GM12878 (cell line): ENCODE results near the gene PCDHGA8. TPM values are rescaled to one million over a fixed set of nuclear protein-coding genes. Genes with fewer than 3 reads are reported as not detected.
"Not testable (repeated sequence)": the region's sequence is repeated elsewhere in the genome, so short reads cannot be mapped to it uniquely, and the experiment has no call there.

Source experiments
- ATAC-seq: fragments of 200-7000 bp; cut with Tn5 transposase; 3 replicates; pipeline ENCODE4 v1.9.1; 2020; ENCODE audit warnings: mild to moderate bottlenecking, moderate library complexity
- BruUV-seq: library from RNA; stranded (reverse); fragments of 400-500 nt; replicated peaks from 2 replicates; lab custom pipeline; 2021; lab: Mats Ljungman, UMichigan
- CTCF ChIA-PET: fragments of 300-600 bp; sonication (Branson Sonifier 250); formaldehyde crosslinking; extraction: SDS; loops from one replicate; lab custom pipeline; 2021; ENCODE audit warnings: inconsistent platforms; lab: Yijun Ruan, JAX
- POLR2A ChIA-PET: fragments of 350-600 bp; formaldehyde crosslinking; extraction: SDS; loops from one replicate; lab custom pipeline; 2021; ENCODE audit warnings: inconsistent platforms; lab: Charles Lee
- RAD21 ChIA-PET: fragments of 300-600 bp; sonication (Branson Sonifier 250); formaldehyde crosslinking; loops from one replicate; lab custom pipeline; 2023; ENCODE audit warnings: antibody characterized with exemption; ENCODE audit not compliant: unreplicated experiment; lab: Charles Lee
- SMC1A ChIA-PET: fragments of 300-600 bp; sonication (Branson Sonifier 250); formaldehyde crosslinking; loops from one replicate; lab custom pipeline; 2023; ENCODE audit not compliant: unreplicated experiment, uncharacterized antibody; lab: Charles Lee
- DNase-seq: peaks from one replicate; pipeline ENCODE4 v3.0.0-alpha.2; 2011; ENCODE audit warnings: low read depth, low spot score
- FAIRE-seq: peaks from 3 replicates; lab custom pipeline; 2011; peaks lifted over from hg19 to GRCh38; lab: Jason Lieb, UNC
- H2AFZ ChIP-seq: 2 replicates; pipeline ENCODE4 v1.6.0; 2011; ENCODE audit warnings: low read depth, low read length, control low read depth; ENCODE audit not compliant: control insufficient read depth
- H3K27ac ChIP-seq: 2 replicates; pipeline ENCODE4 v1.5.1; 2011; ENCODE audit warnings: control low read depth; ENCODE audit not compliant: control insufficient read depth, insufficient read depth
- H3K27me3 ChIP-seq, 2 experiments: replicated peaks in 1 of 2; 2 replicates each; pipeline versions ENCODE4 v1.6.0 to v1.6.1; 2011; ENCODE audit warnings: low read length in 1 of 2; ENCODE audit not compliant: control insufficient read depth in 2 of 2, insufficient read depth in 2 of 2
- H3K36me3 ChIP-seq, 2 experiments: 2 replicates each; pipeline ENCODE4 v1.5.1; 2011; ENCODE audit warnings: low read length in 1 of 2; ENCODE audit not compliant: control insufficient read depth in 2 of 2, insufficient read depth in 2 of 2
- H3K4me1 ChIP-seq: 2 replicates; pipeline ENCODE4 v1.6.1; 2011; ENCODE audit warnings: mild to moderate bottlenecking, low read length, moderate library complexity, mixed read lengths; ENCODE audit not compliant: control insufficient read depth, insufficient read depth
- H3K4me2 ChIP-seq: 2 replicates; pipeline ENCODE4 v1.6.0; 2011; ENCODE audit warnings: control low read depth; ENCODE audit not compliant: control insufficient read depth, insufficient read depth
- H3K4me3 ChIP-seq: fragments of 200-600 bp; sonication (generic); 2 replicates; pipeline ENCODE4 v1.5.1; 2016
- H3K79me2 ChIP-seq: 2 replicates; pipeline ENCODE4 v1.6.0; 2011; ENCODE audit warnings: low read length; ENCODE audit not compliant: control insufficient read depth, insufficient read depth
- H3K9ac ChIP-seq: 2 replicates; pipeline ENCODE4 v1.8.0; 2011; ENCODE audit warnings: low read length, control low read depth, mixed read lengths; ENCODE audit not compliant: control insufficient read depth, insufficient read depth
- H3K9me3 ChIP-seq: replicated peaks from 3 replicates; pipeline ENCODE4 v1.5.1; 2011; ENCODE audit warnings: mild to moderate bottlenecking, low read length; ENCODE audit not compliant: control insufficient read depth, insufficient read depth
- H4K20me1 ChIP-seq: 2 replicates; pipeline ENCODE4 v1.6.0; 2011; ENCODE audit not compliant: control insufficient read depth, insufficient read depth
- ATF2 ChIP-seq: IDR thresholded peaks from 2 replicates; pipeline ENCODE4 v1.6.1; 2012; ENCODE audit warnings: low read length, inconsistent platforms
- BCL3 ChIP-seq: IDR thresholded peaks from 2 replicates; pipeline ENCODE4 v1.6.1; 2011; ENCODE audit warnings: borderline replicate concordance, low read depth, mild to moderate bottlenecking, moderate library complexity, low read length; ENCODE audit not compliant: insufficient read depth, poor library complexity, severe bottlenecking
- EGR1 ChIP-seq, 2 experiments: IDR thresholded peaks; 1 replicate in 1 of 2; 2 replicates in 1 of 2; pipeline ENCODE4 v1.6.1; 2011 to 2012; ENCODE audit warnings: low read depth in 2 of 2, low read length in 2 of 2, borderline replicate concordance in 1 of 2, mild to moderate bottlenecking in 1 of 2, moderate library complexity in 1 of 2
- HCFC1 ChIP-seq: fragments of 150-350 bp; IDR thresholded peaks from 2 replicates; pipeline ENCODE4 v1.6.1; 2014; ENCODE audit warnings: low read length
- RBBP5 ChIP-seq: fragments of 200-600 bp; sonication (generic); conservative IDR thresholded peaks from 2 replicates; pipeline ENCODE4 v1.6.1; 2016
- WGBS: methylation state at CpG from one replicate; pipeline ENCODE4 v1.1.6; 2016; ENCODE audit warnings: low lambda C conversion rate; ENCODE audit not compliant: insufficient replicate concordance, insufficient coverage; ENCODE audit errors: missing lambda C conversion rate; 5-methylcytosine and 5-hydroxymethylcytosine counted together
- in situ Hi-C: fragments of 300-500 bp; cut with MboI; formaldehyde crosslinking; loops from 9 replicates; pipeline ENCODE4 v1.14.3; 2018; ENCODE audit warnings: mixed read lengths
- intact Hi-C: fragments of 100-400 bp; cut with micrococcal nuclease; formaldehyde crosslinking; loops from one replicate; pipeline ENCODE4 v1.14.2; 2022; ENCODE audit not compliant: unreplicated experiment
- polyA plus RNA-seq, 11 experiments: library from polyadenylated mRNA; depleted of rRNA in 4 of 11; unstranded in 6 of 11; stranded (reverse) in 5 of 11; fragments of >200 nt; fragmentation: Nextera tagmentation in 4 of 11; fragmentation: Illumina TruSeq in 1 of 11; extraction: Ambion mirVana in 4 of 11; extraction: Trizol in 1 of 11; gene quantifications; 1 replicate in 1 of 11; 2 replicates in 10 of 11; pipeline versions ENCODE4 v1.2.1 to v1.2.3, GENCODE V29; 2011 to 2016; ENCODE audit warnings: inconsistent platforms in 2 of 11, missing spikeins in 2 of 11, low read depth in 1 of 11
- total RNA-seq, 4 experiments: library from RNA; depleted of rRNA in 3 of 4; stranded (reverse); fragments of >200 nt in 3 of 4; fragmentation: Illumina TruSeq in 1 of 4; extraction: Trizol in 1 of 4; gene quantifications; 2 replicates each; pipeline versions ENCODE4 v1.2.1 to v1.2.3, GENCODE V29; 2013 to 2021

Gene PCDHGA8
- total and polyA plus RNA-seq, 10 of the 15 experiments (the other 5 are each of a cell fraction or from before 2014, with no cell fraction given) = 0.01 to 0.04 TPM; not detected in 8

- WGBS = 61% methylated on average over 37 of the region's 37 CpGs
- RAD21 ChIA-PET = interaction anchor here (1.1 to 1.9 kb wide), 5 partner anchors 10 to 82 kb away, joined by 3 to 16 read pairs (median 8); partner anchors contain the start of genes PCDHGA11, PCDHGB3 and PCDHGC5
- no peaks in the 10 kb centered on the region for H3K27me3 ChIP-seq
- no peak overlapping the region for H3K27ac ChIP-seq
- no TSS peak for BruUV-seq
- H3K9ac ChIP-seq = no peak overlapping the region
- peak overlapping the region; percentile 81; the same call in 1 of the 2 replicates for H2AFZ ChIP-seq
- in situ Hi-C loops (no loop called here), intact Hi-C loops (no loop called here)
- peak overlapping the region; percentile 43 for H3K4me2 ChIP-seq
- no peaks in the 10 kb centered on the region for H3K79me2 ChIP-seq
- POLR2A ChIA-PET = no interaction called here
- SMC1A ChIA-PET = interaction anchor here (0.9 to 2.8 kb wide), 10 partner anchors 44 to 132 kb away, joined by 3 to 20 read pairs (median 7); partner anchors contain the start of genes PCDHGB3 and PCDHGC3
- peak; percentile 56 for ATAC-seq
- TF ChIP-seq RBBP5 (no peak), HCFC1 (no peak), BCL3 (no peak), ATF2 (no peak), EGR1 (IDR thresholded peaks at IDR 0.05; ENCODE audit: borderline replicate concordance in 1 of 2, low read depth in 2 of 2, low read length in 2 of 2) (no peak)
- no peaks in the 10 kb centered on the region; the same call in 1 of the 2 replicates for H3K4me1 ChIP-seq
- FAIRE-seq = no peak
- H3K9me3 ChIP-seq = peaks cover 18% of the 10 kb centered on the region; the same call in 2 of the 3 replicates
- no peaks in the 10 kb centered on the region for H4K20me1 ChIP-seq
- no peaks in the 10 kb centered on the region for H3K36me3 ChIP-seq
- CTCF ChIA-PET = interaction anchor here (1.1 to 4.2 kb wide), 15 partner anchors 8 to 132 kb away, joined by 3 to 61 read pairs (median 15); partner anchors contain the start of genes PCDHGA10, PCDHGA11, PCDHGB3 and PCDHGB7
- DNase-seq = no peak
- no peak overlapping the region for H3K4me3 ChIP-seq
Measured at GRCh38 chr5:141431286-141431685, 38.9 kb downstream of the PCDHGA8 start.

GRCh38 chr5:141432308-141432707, 39.9 kb downstream of the PCDHGA8 start:
- ATAC-seq, H3K4me3 ChIP-seq, H3K27ac ChIP-seq, H4K20me1 ChIP-seq, H3K9ac ChIP-seq, BruUV-seq, POLR2A ChIA-PET, intact Hi-C loops, in situ Hi-C loops, H3K79me2 ChIP-seq, H3K4me2 ChIP-seq, H3K4me1 ChIP-seq, H2AFZ ChIP-seq, H3K27me3 ChIP-seq, H3K36me3 ChIP-seq, RAD21 ChIA-PET, FAIRE-seq, DNase-seq: not testable (repeated sequence)
- WGBS = 99% methylated on average over 16 of the region's 38 CpGs
- ChIA-PET CTCF (interaction anchor here (2.6 to 2.9 kb wide), 2 partner anchors 11 to 131 kb away, joined by 36 to 46 read pairs; partner anchors contain the start of gene PCDHGA11), SMC1A (interaction anchor here (0.6 kb wide), 1 partner anchor 92 kb away, joined by 3 read pairs; no protein-coding TSS in a partner anchor)
- peaks cover 16% of the 10 kb centered on the region; the same call in 2 of the 3 replicates for H3K9me3 ChIP-seq

DNA sequence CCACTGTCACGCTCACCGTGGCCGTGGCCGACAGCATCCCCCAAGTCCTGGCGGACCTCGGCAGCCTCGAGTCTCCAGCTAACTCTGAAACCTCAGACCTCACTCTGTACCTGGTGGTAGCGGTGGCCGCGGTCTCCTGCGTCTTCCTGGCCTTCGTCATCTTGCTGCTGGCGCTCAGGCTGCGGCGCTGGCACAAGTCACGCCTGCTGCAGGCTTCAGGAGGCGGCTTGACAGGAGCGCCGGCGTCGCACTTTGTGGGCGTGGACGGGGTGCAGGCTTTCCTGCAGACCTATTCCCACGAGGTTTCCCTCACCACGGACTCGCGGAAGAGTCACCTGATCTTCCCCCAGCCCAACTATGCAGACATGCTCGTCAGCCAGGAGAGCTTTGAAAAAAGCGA, 40.3 kb downstream of the PCDHGA8 start:
- WGBS = 80% methylated on average over 22 of the region's 29 CpGs
- POLR2A ChIA-PET, ATAC-seq, SMC1A ChIA-PET, in situ Hi-C loops, FAIRE-seq, H3K27me3 ChIP-seq, H3K79me2 ChIP-seq, RAD21 ChIA-PET, intact Hi-C loops, H4K20me1 ChIP-seq, BruUV-seq, H3K4me3 ChIP-seq, H3K4me2 ChIP-seq, H3K27ac ChIP-seq, H3K9ac ChIP-seq, H2AFZ ChIP-seq, DNase-seq, CTCF ChIA-PET, H3K4me1 ChIP-seq, H3K36me3 ChIP-seq: not testable (repeated sequence)
- H3K9me3 ChIP-seq = peaks cover 13% of the 10 kb centered on the region; the same call in 2 of the 3 replicates
